Karpas-422 (cell line): Measurements from ENCODE around the gene ULK4. TPM values are rescaled to one million over a fixed set of nuclear protein-coding genes. Genes with fewer than 3 reads are reported as not detected.

Source experiments
- DNase-seq: peaks from one replicate; pipeline ENCODE4 v3.0.0-alpha.2; 2015
- H2AFZ ChIP-seq: fragments of 200-600 bp; sonication (generic); 2 replicates; pipeline ENCODE4 v1.6.1; 2014; ENCODE audit warnings: antibody characterized with exemption, low read length, mixed read lengths
- H3K27ac ChIP-seq: fragments of 200-600 bp; sonication (generic); 2 replicates; pipeline ENCODE4 v1.5.1; 2014; ENCODE audit warnings: mild to moderate bottlenecking, low read length, moderate library complexity
- H3K27me3 ChIP-seq: fragments of 200-600 bp; sonication (generic); 2 replicates; pipeline ENCODE4 v1.6.1; 2014; ENCODE audit warnings: low read length, mixed read lengths
- H3K36me3 ChIP-seq: fragments of 200-600 bp; sonication (generic); 2 replicates; pipeline ENCODE4 v1.6.1; 2014; ENCODE audit warnings: low read length, mixed read lengths; ENCODE audit not compliant: insufficient read depth
- H3K4me1 ChIP-seq: fragments of 200-600 bp; sonication (generic); 2 replicates; pipeline ENCODE4 v1.6.1; 2014; ENCODE audit warnings: mild to moderate bottlenecking, low read length, mixed read lengths
- H3K4me2 ChIP-seq: fragments of 200-600 bp; sonication (generic); 2 replicates; pipeline ENCODE4 v1.6.1; 2014; ENCODE audit warnings: low read length, low read depth, mild to moderate bottlenecking; ENCODE audit not compliant: poor library complexity, severe bottlenecking
- H3K4me3 ChIP-seq: fragments of 200-600 bp; sonication (generic); 2 replicates; pipeline ENCODE4 v1.5.1; 2014; ENCODE audit warnings: mild to moderate bottlenecking, antibody characterized with exemption, low read length, mixed read lengths
- H3K79me2 ChIP-seq: fragments of 200-600 bp; sonication (generic); 2 replicates; pipeline ENCODE4 v1.6.1; 2014; ENCODE audit warnings: mild to moderate bottlenecking, low read length, mixed read lengths
- H3K9ac ChIP-seq: fragments of 200-600 bp; sonication (generic); 2 replicates; pipeline ENCODE4 v1.6.0; 2014; ENCODE audit warnings: low read length
- H3K9me2 ChIP-seq: fragments of 200-600 bp; sonication (generic), shearing (Covaris generic); replicated peaks from 2 replicates; pipeline ENCODE4 v1.6.0; 2014; ENCODE audit warnings: mild to moderate bottlenecking, low read length, moderate library complexity; ENCODE audit not compliant: insufficient read depth
- H3K9me3 ChIP-seq: fragments of 300-700, 200-600 bp; sonication (generic); 2 replicates; pipeline ENCODE4 v1.6.1; 2014; ENCODE audit warnings: low read length, mixed read lengths
- H4K20me1 ChIP-seq: fragments of 200-600 bp; sonication (generic); 2 replicates; pipeline ENCODE4 v1.6.1; 2014; ENCODE audit warnings: mild to moderate bottlenecking, antibody characterized with exemption, low read length, low read depth; ENCODE audit not compliant: insufficient read depth
- total RNA-seq: library from RNA; depleted of rRNA; stranded (reverse); fragments of >200 nt; shearing (Covaris generic); gene quantifications from 2 replicates; pipeline ENCODE4 v1.2.3, GENCODE V29; 2014; ENCODE audit warnings: low replicate concordance

Gene ULK4
- total RNA-seq, 1 experiment from 2014 or later, result 8.8 TPM

GRCh38 chr3:41430391-41430790, 531.5 kb downstream of the ULK4 start:
- Histone ChIP-seq H3K27me3 (no peaks in the 10 kb centered on the region), H3K79me2 (no peaks in the 10 kb centered on the region), H3K4me2 (no peak overlapping the region), H3K27ac (no peak overlapping the region), H2AFZ (no peak overlapping the region), H3K4me3 (no peak overlapping the region), H3K9me3 (no peaks in the 10 kb centered on the region), H3K9ac (no peak overlapping the region), H3K36me3 (no peaks in the 10 kb centered on the region), H4K20me1 (no peaks in the 10 kb centered on the region), H3K9me2 (no peaks in the 10 kb centered on the region), H3K4me1 (no peaks in the 10 kb centered on the region)
- no peak for DNase-seq

GRCh38 chr3:41426485-41426884, 535.4 kb downstream of the ULK4 start:
- Histone ChIP-seq H3K4me2 (no peak overlapping the region), H3K79me2 (no peaks in the 10 kb centered on the region), H4K20me1 (no peaks in the 10 kb centered on the region), H3K9ac (no peak overlapping the region), H3K4me3 (no peak overlapping the region), H3K27me3 (no peaks in the 10 kb centered on the region), H3K36me3 (no peaks in the 10 kb centered on the region), H3K9me3 (no peaks in the 10 kb centered on the region), H3K4me1 (no peaks in the 10 kb centered on the region), H2AFZ (no peak overlapping the region), H3K27ac (no peak overlapping the region), H3K9me2 (no peaks in the 10 kb centered on the region)
- no peak for DNase-seq

- Histone ChIP-seq H3K4me2 (no peak overlapping the region), H3K9me3 (no peaks in the 10 kb centered on the region), H3K9ac (no peak overlapping the region), H3K9me2 (no peaks in the 10 kb centered on the region), H2AFZ (no peak overlapping the region), H3K4me3 (no peak overlapping the region), H3K27me3 (no peaks in the 10 kb centered on the region), H3K4me1 (no peaks in the 10 kb centered on the region), H3K36me3 (no peaks in the 10 kb centered on the region), H3K79me2 (no peaks in the 10 kb centered on the region), H3K27ac (no peak overlapping the region), H4K20me1 (no peaks in the 10 kb centered on the region)
- no peak for DNase-seq
These were observed 537.2 kb downstream of the ULK4 start for GRCh38 chr3:41424543-41425300.

GRCh38 chr3:41419809-41420208, 542.1 kb downstream of the ULK4 start:
- H3K9me3 ChIP-seq, result no peaks in the 10 kb centered on the region
- DNase-seq, result no peak
- H3K4me3 ChIP-seq, result no peak overlapping the region
- H3K9me2 ChIP-seq, result no peaks in the 10 kb centered on the region
- H3K4me1 ChIP-seq, result no peaks in the 10 kb centered on the region
- H3K4me2 ChIP-seq, result no peak overlapping the region
- H3K27me3 ChIP-seq, result no peaks in the 10 kb centered on the region
- H3K36me3 ChIP-seq, result no peaks in the 10 kb centered on the region
- no peak overlapping the region for H3K27ac ChIP-seq
- H4K20me1 ChIP-seq, result no peaks in the 10 kb centered on the region
- H3K79me2 ChIP-seq, result no peaks in the 10 kb centered on the region
- no peak overlapping the region for H2AFZ ChIP-seq
- H3K9ac ChIP-seq, result no peak overlapping the region

GRCh38 chr3:41418961-41419691, 542.8 kb downstream of the ULK4 start:
- H3K4me2 ChIP-seq, result no peak overlapping the region
- no peak overlapping the region for H3K4me3 ChIP-seq
- no peaks in the 10 kb centered on the region for H3K36me3 ChIP-seq
- no peaks in the 10 kb centered on the region for H3K79me2 ChIP-seq
- DNase-seq, result no peak
- no peaks in the 10 kb centered on the region for H3K9me2 ChIP-seq
- H4K20me1 ChIP-seq, result no peaks in the 10 kb centered on the region
- H3K27me3 ChIP-seq, result no peaks in the 10 kb centered on the region
- H3K9ac ChIP-seq, result no peak overlapping the region
- no peaks in the 10 kb centered on the region for H3K9me3 ChIP-seq
- H3K27ac ChIP-seq, result no peak overlapping the region
- H3K4me1 ChIP-seq, result no peaks in the 10 kb centered on the region
- H2AFZ ChIP-seq, result no peak overlapping the region

GRCh38 chr3:41417574-41417973, 544.3 kb downstream of the ULK4 start:
- no peak overlapping the region for H3K9ac ChIP-seq
- no peaks in the 10 kb centered on the region for H4K20me1 ChIP-seq
- no peak overlapping the region for H2AFZ ChIP-seq
- H3K4me1 ChIP-seq, result no peaks in the 10 kb centered on the region
- H3K27ac ChIP-seq, result no peak overlapping the region
- DNase-seq, result peak; percentile 42
- no peaks in the 10 kb centered on the region for H3K9me2 ChIP-seq
- H3K4me3 ChIP-seq, result no peak overlapping the region
- H3K36me3 ChIP-seq, result no peaks in the 10 kb centered on the region
- no peak overlapping the region for H3K4me2 ChIP-seq
- H3K79me2 ChIP-seq, result no peaks in the 10 kb centered on the region
- no peaks in the 10 kb centered on the region for H3K27me3 ChIP-seq
- no peaks in the 10 kb centered on the region for H3K9me3 ChIP-seq

- no peak for DNase-seq
- Histone ChIP-seq H3K4me1 (no peaks in the 10 kb centered on the region), H3K9ac (no peak overlapping the region), H3K4me3 (no peak overlapping the region), H4K20me1 (no peaks in the 10 kb centered on the region), H3K36me3 (no peaks in the 10 kb centered on the region), H3K9me3 (no peaks in the 10 kb centered on the region), H3K9me2 (no peaks in the 10 kb centered on the region), H3K4me2 (no peak overlapping the region), H3K79me2 (no peaks in the 10 kb centered on the region), H2AFZ (no peak overlapping the region), H3K27ac (no peak overlapping the region), H3K27me3 (no peaks in the 10 kb centered on the region)
These were observed 550.8 kb downstream of the ULK4 start for GRCh38 chr3:41411065-41411464.

GRCh38 chr3:41405466-41405865, 556.4 kb downstream of the ULK4 start:
- Histone ChIP-seq H3K27ac (no peak overlapping the region), H3K9me2 (no peaks in the 10 kb centered on the region), H3K9ac (no peak overlapping the region), H3K36me3 (no peaks in the 10 kb centered on the region), H3K4me3 (no peak overlapping the region), H2AFZ (no peak overlapping the region), H4K20me1 (no peaks in the 10 kb centered on the region), H3K4me1 (no peaks in the 10 kb centered on the region), H3K79me2 (no peaks in the 10 kb centered on the region), H3K27me3 (peaks cover under 1% of the 10 kb centered on the region; the same call in 1 of the 2 replicates), H3K9me3 (no peaks in the 10 kb centered on the region), H3K4me2 (no peak overlapping the region)
- DNase-seq, result no peak
